IPS-20b (cell line): ENCODE data around the gene KRT83.

Experiments
- H3K27ac ChIP-seq: one replicate; pipeline ENCODE4 v1.5.1; 2013; ENCODE audit warnings: low read length
- H3K27me3 ChIP-seq: 2 replicates; pipeline ENCODE4 v1.6.1; 2013; ENCODE audit warnings: mild to moderate bottlenecking, low read length, inconsistent platforms; ENCODE audit not compliant: insufficient read depth
- H3K36me3 ChIP-seq: 2 replicates; pipeline ENCODE4 v1.6.1; 2013; ENCODE audit warnings: low read depth, mild to moderate bottlenecking, inconsistent platforms, low read length, moderate library complexity; ENCODE audit not compliant: insufficient read depth
- H3K4me1 ChIP-seq: 2 replicates; pipeline ENCODE4 v1.6.1; 2013; ENCODE audit warnings: mild to moderate bottlenecking, control low read depth, inconsistent platforms, low read length, moderate library complexity; ENCODE audit not compliant: insufficient read depth
- H3K4me3 ChIP-seq: 2 replicates; pipeline ENCODE4 v1.5.1; 2013; ENCODE audit warnings: mild to moderate bottlenecking, low read length, inconsistent platforms
- H3K9ac ChIP-seq: 2 replicates; pipeline ENCODE4 v1.6.1; 2013; ENCODE audit warnings: low read depth, mild to moderate bottlenecking, inconsistent platforms, low read length, moderate library complexity
- H3K9me3 ChIP-seq: 2 replicates; pipeline ENCODE4 v1.6.1; 2013; ENCODE audit warnings: mild to moderate bottlenecking, low read depth, low read length, inconsistent platforms; ENCODE audit not compliant: insufficient read depth

The KRT83 gene

DNA sequence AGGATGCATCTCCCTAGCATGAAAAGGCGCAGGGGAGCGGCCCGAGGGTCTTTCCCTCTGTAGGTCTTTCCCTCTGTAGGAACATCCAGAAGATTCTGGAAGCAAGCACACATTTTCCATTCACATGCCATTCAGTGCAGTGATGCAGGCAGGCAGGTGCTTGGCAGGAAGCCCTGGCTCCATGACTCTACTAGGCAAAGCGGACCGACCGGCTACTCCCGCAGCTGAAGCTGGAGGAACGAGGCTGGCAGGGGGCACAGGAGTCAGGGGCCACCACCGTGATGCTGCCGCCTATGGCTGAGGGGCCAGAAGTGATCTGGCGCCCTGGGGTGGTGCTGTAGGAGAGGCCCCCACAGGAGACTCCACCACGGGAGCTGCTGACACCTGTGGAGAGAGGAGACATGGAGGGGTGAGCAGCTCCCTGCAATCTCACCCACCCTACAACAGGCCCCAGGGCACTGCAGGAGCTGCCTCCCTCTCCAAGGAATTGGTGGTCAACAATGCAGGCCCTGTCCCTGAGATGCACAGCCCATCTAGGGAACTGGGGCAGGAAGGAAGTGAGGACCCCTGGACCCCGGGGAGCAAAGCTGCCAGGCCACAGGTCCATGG lies 39.6 kb upstream of the KRT83 start:
- no peaks in the 10 kb centered on the region for H3K4me1 ChIP-seq

DNA sequence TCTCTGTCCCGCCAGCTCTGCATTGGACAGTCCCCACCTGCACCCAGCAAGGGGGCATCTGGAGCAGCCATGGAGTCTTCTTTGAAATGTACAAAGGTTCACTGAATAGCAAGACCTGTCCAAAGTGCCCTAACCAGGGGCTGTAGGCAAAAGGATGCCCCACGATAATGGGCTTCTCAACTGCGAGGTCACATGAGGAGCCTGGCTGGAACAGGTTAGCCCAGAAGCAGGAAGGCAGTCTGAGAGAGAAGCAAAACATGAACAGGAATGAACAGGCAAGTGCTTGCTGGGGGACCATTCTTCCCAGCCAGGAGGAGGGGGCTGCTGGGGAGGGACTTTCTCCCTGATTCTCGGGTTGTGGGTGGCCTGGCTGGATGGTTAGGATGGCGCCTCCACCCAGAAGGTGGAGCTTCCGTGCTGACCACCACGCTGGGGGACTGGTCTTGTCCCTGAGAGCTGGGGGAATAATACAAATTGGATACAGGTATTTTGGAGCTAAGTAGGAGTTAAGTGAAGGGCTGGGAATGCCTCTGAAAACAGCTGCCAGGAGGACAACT lies 39.0 kb upstream of the KRT83 start:
- Histone ChIP-seq H3K27me3 (no peaks in the 10 kb centered on the region), H3K4me3 (no peak overlapping the region), H3K4me1 (no peaks in the 10 kb centered on the region), H3K36me3 (no peaks in the 10 kb centered on the region), H3K27ac (no peak overlapping the region), H3K9ac (no peak overlapping the region), H3K9me3 (no peaks in the 10 kb centered on the region)

More for the DNA sequence above, 39.6 kb upstream of the KRT83 start:
- H3K36me3 ChIP-seq, result no peaks in the 10 kb centered on the region
- no peaks in the 10 kb centered on the region for H3K9me3 ChIP-seq
- no peak overlapping the region for H3K4me3 ChIP-seq
- H3K9ac ChIP-seq, result no peak overlapping the region
- H3K27ac ChIP-seq, result no peak overlapping the region
- no peaks in the 10 kb centered on the region for H3K27me3 ChIP-seq

DNA sequence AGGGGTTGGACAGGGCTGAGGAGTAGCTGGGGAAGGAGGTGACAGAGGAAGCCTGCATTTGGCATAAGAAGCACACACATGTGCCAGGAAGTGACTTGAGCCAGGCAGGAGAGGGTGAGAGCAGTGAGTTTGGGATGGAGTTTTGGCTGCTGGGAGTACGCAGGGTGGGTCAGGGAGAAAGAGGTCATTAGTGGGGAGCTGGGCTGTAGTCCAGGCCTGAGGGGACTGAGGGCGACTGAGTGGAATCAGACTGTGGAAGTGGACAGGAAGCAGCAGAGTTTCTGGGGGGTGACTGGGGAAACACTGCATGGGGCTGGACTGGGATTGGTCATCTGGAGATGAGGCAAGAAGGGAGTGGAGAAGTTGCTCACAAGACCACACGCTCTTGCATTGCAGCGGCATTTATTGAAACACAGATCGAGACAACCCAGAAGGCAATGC lies 38.4 kb upstream of the KRT83 start:
- H3K9me3 ChIP-seq, result no peaks in the 10 kb centered on the region
- no peaks in the 10 kb centered on the region; the same call in 1 of the 2 replicates for H3K4me1 ChIP-seq
- H3K4me3 ChIP-seq, result no peak overlapping the region
- H3K9ac ChIP-seq, result no peak overlapping the region
- no peak overlapping the region for H3K27ac ChIP-seq
- H3K36me3 ChIP-seq, result no peaks in the 10 kb centered on the region
- no peaks in the 10 kb centered on the region for H3K27me3 ChIP-seq

DNA sequence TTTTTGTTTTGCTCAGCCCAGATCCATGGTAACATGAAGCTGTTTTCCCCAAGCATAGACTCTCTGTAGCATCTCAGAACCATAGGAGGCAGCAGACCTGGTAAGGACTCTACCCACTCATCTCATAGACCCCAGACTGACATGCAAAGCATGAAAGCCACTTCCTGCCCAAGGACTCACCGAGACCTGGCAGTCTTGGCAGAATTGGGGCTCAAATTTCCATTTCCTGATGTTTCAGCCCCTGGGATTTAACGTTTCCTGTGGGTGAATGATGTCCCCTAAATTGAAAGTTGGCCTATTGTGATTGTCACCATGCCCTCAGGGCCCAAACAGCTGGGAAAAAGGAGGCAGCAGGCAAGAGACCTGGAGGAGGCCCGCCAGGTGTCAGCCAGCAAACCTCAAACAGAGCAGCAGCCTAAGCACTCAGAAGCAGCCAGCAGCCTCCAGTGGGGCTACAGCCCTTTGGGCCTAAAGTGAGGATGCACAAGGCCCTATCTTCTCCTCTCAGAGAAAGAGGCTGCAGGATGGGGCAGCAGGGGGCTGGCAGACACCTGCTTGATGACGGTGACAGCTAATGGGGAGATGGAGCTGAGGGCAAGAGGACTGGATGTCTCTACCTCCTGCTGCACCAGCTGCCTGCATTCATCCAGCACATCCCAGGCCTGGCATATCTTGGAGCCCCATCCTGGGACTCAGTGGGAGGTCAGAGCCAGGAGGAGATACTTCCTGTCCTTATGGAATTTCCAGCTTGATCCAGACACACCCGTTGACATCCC lies 37.6 kb upstream of the KRT83 start:
- H3K36me3 ChIP-seq, result no peaks in the 10 kb centered on the region
- H3K4me3 ChIP-seq, result no peak overlapping the region
- H3K27me3 ChIP-seq, result no peaks in the 10 kb centered on the region
- H3K27ac ChIP-seq, result no peak overlapping the region
- no peak overlapping the region for H3K9ac ChIP-seq
- no peaks in the 10 kb centered on the region; the same call in 1 of the 2 replicates for H3K4me1 ChIP-seq
- H3K9me3 ChIP-seq, result no peaks in the 10 kb centered on the region

DNA sequence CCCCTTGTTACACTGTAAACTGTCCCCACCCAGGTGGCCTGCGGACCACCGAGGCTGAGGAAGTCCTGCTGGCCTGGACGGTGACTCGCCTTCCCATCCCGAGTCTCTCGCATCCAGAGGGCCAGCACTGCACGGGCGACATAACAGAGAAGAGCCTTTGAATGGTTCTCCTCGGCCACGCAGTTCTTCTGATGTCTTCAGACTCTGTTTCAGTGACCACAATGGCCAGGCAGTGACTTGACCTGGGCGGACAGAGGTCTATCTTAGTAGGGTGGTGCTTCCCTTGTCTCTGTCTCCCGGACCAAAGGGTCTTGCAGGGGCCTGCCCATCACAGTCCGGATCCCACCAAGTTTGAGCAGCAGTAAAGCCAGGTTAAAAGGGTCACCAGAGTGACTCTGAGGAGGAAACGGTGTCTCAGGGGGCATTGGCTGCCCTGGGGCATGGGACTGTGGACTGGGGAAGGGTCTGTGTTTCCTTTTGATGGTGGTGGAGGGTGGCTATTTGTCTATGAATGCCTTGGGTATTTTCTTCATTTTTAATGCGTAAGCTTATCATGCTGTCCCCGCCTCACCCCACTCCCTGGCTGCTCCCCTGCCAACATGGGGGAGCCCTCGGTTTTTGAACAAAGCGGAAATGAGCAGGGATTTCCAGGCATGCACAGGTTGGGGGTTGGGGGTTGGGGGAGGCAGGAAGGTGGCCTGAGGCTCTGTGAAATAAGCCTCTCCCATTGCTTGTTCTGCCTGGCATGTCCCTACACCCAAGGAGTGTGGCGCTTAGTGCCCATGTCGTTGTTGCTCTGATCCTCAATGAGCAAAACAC lies 35.8 kb upstream of the KRT83 start:
- H3K4me3 ChIP-seq, result no peak overlapping the region
- H3K9ac ChIP-seq, result no peak overlapping the region
- no peak overlapping the region for H3K27ac ChIP-seq
- no peaks in the 10 kb centered on the region for H3K9me3 ChIP-seq
- H3K36me3 ChIP-seq, result no peaks in the 10 kb centered on the region
- H3K4me1 ChIP-seq, result no peaks in the 10 kb centered on the region; the same call in 1 of the 2 replicates
- peaks cover 6% of the 10 kb centered on the region; the same call in 1 of the 2 replicates for H3K27me3 ChIP-seq

DNA sequence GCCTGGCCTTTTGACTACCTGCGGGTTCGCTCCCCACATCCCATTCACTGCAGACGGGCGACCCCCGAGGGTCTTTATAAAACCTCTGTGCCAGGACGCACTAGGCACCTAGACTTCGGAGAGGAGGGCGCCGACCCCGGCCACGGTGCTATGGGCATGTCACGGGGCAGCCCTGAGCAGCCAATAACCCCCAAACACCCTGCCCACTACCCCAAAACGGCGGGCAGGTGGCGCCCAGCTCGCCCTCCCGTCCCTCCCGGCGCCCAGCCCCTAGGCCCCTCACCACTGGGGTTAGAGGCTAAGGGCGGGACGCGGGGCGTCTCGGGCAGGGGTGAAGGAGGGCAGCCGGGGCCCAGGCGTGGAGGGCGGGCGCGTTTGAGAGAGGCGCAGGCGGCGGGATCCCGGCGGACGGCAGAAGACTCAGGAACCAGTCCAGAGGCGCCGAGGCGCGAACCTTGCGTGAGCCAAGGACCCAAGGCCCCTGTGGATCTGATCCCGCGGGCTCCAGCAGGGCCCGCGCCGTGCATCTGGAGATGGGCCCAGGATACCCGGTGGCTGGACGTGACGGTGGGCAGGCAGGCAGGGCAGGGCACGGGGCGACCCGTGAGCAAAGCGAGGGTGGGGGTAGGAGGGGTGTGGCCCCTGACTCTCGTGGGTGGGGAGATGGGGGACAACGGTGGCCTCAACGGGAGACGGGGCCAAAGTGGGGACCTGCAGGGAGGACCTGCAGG lies 35.0 kb upstream of the KRT83 start:
- no peak overlapping the region for H3K4me3 ChIP-seq
- H3K9me3 ChIP-seq, result no peaks in the 10 kb centered on the region
- no peak overlapping the region for H3K9ac ChIP-seq
- H3K27ac ChIP-seq, result no peak overlapping the region
- H3K27me3 ChIP-seq, result peaks cover 6% of the 10 kb centered on the region; the same call in 1 of the 2 replicates
- H3K4me1 ChIP-seq, result no peaks in the 10 kb centered on the region; the same call in 1 of the 2 replicates
- H3K36me3 ChIP-seq, result no peaks in the 10 kb centered on the region

DNA sequence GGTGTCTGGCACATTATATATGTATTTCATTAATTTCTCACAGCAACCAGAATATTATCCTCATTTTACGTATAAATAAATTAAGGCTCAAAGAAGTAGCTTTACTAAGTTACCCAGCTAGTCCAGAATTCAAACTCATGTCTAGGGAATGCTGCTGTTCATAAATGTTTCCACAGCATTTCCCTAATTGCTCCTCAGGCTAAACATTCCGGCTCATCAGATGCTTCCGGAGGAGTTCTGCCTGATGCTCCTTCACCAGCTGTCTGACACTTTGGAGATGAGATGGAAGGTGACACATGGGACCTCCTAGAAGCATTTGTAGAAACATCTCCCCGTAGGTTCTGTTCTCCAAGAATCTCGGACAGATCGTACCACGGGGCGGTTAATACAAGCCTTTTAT lies 34.0 kb upstream of the KRT83 start:
- Histone ChIP-seq H3K27ac (no peak overlapping the region), H3K4me3 (no peak overlapping the region), H3K36me3 (no peaks in the 10 kb centered on the region), H3K4me1 (no peaks in the 10 kb centered on the region; the same call in 1 of the 2 replicates), H3K9ac (no peak overlapping the region), H3K27me3 (peaks cover 6% of the 10 kb centered on the region; the same call in 1 of the 2 replicates), H3K9me3 (no peaks in the 10 kb centered on the region)

DNA sequence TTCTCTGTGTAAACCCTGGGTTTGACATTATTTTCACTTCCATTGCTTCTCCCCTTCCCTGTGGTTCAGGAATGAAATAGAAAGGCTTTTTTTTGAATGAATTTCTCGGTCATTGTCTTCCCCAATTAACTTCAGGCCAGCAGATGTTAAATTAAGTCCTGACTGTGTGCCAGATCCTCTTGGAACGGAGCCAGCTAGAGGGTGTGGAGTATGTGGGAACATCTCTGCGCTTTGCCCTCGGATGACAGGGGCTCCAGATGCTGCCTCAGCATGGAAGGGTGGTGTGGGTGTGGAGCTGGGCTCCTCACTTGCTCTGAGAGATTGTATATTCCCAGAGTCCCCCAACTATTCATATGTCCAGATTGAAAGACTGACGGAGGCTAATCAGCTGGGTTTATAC lies 33.0 kb upstream of the KRT83 start:
- Histone ChIP-seq H3K4me3 (no peak overlapping the region), H3K27me3 (peaks cover 6% of the 10 kb centered on the region; the same call in 1 of the 2 replicates), H3K27ac (no peak overlapping the region), H3K36me3 (no peaks in the 10 kb centered on the region), H3K9me3 (no peaks in the 10 kb centered on the region), H3K9ac (no peak overlapping the region), H3K4me1 (no peaks in the 10 kb centered on the region; the same call in 1 of the 2 replicates)

DNA sequence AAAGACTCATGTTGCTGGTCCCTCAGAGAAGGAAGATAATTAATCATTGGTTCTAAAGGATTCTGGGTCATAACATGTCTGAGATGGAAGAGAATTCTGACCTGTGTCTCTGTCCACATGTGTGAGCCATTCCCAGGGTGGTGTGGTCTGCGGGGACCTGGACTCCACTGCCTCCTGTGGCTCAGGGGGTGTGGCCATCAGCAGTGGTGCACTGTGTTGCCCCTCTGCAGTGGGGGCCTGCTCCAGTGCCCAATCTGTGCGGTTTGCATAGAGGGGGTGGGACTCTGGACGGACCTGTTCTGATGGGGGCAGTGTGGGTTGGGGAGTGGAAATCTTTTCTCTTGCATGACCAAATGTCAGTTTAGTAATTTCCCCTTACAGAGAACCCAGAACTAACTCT lies 32.6 kb upstream of the KRT83 start:
- Histone ChIP-seq H3K36me3 (no peaks in the 10 kb centered on the region), H3K9me3 (no peaks in the 10 kb centered on the region), H3K9ac (no peak overlapping the region), H3K27ac (no peak overlapping the region), H3K4me1 (no peaks in the 10 kb centered on the region; the same call in 1 of the 2 replicates), H3K27me3 (peaks cover 6% of the 10 kb centered on the region; the same call in 1 of the 2 replicates), H3K4me3 (no peak overlapping the region)

DNA sequence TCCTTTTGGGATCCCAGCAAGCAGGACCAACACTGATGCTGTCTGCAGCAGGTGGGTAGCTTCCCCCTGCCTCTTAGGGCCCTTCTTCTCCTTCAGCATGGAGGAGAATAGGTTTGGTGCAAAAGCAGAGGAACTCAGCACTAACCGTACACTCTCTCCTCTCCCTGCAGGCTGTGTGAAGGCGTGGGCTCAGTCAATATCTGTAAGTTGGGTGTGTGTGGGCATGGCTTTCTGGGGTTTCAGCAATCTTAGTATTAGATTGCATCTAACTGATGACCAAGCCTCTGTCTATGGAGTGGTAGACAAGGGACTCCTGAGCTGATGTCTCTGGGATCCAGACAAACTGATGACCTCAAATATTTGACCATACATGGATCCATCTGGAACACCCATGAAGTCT lies 31.8 kb upstream of the KRT83 start:
- Histone ChIP-seq H3K4me3 (no peak overlapping the region), H3K27me3 (peaks cover 6% of the 10 kb centered on the region; the same call in 1 of the 2 replicates), H3K9ac (no peak overlapping the region), H3K27ac (no peak overlapping the region), H3K9me3 (no peaks in the 10 kb centered on the region), H3K36me3 (no peaks in the 10 kb centered on the region), H3K4me1 (no peaks in the 10 kb centered on the region; the same call in 1 of the 2 replicates)
